HepG2 (cell line): ENCODE measurements around the gene ZBP1. TPM values are rescaled to one million over a fixed set of nuclear protein-coding genes. Genes with fewer than 3 reads are reported as not detected.

Experiments used
- CHCHD3 ChIP-seq: sonication (generic); formaldehyde crosslinking; IDR thresholded peaks from 2 replicates; pipeline ENCODE4 v1.8.0; 2022; ENCODE audit warnings: mild to moderate bottlenecking, missing genetic modification reagents, moderate library complexity
- FOXK2 ChIP-seq: fragments of 450-650 bp; IDR thresholded peaks from 2 replicates; pipeline ENCODE4 v1.6.1; 2016
- HNF4A ChIP-seq: sonication (generic); formaldehyde crosslinking; IDR thresholded peaks from 2 replicates; pipeline ENCODE4 v1.4.0; 2020; ENCODE audit warnings: missing genetic modification reagents
- MAF1 ChIP-seq: sonication (generic); formaldehyde crosslinking; IDR thresholded peaks from 2 replicates; pipeline ENCODE4 v1.5.0; 2020; ENCODE audit warnings: missing genetic modification reagents, borderline replicate concordance
- NFATC3 ChIP-seq: sonication (generic); formaldehyde crosslinking; IDR thresholded peaks from 2 replicates; pipeline ENCODE4 v1.5.1; 2020; ENCODE audit warnings: mild to moderate bottlenecking, missing genetic modification reagents
- NFE2 ChIP-seq: sonication (generic); formaldehyde crosslinking; IDR thresholded peaks from 2 replicates; pipeline ENCODE4 v1.4.0; 2020; ENCODE audit warnings: missing genetic modification reagents
- POLR2AphosphoS2 ChIP-seq: IDR thresholded peaks from 2 replicates; pipeline ENCODE4 v1.6.1; 2011; ENCODE audit warnings: low read depth, low read length, improper control_type of control experiment
- PRMT3 ChIP-seq: sonication (generic); formaldehyde crosslinking; IDR thresholded peaks from 2 replicates; pipeline ENCODE4 v1.8.1; 2022; ENCODE audit warnings: low read depth, mild to moderate bottlenecking, moderate library complexity, missing genetic modification reagents, borderline replicate concordance
- RFXANK ChIP-seq: IDR thresholded peaks from 2 replicates; pipeline ENCODE4 v1.6.1; 2016
- SETDB1 ChIP-seq: sonication (generic); formaldehyde crosslinking; IDR thresholded peaks from 2 replicates; pipeline ENCODE4 v1.5.1; 2020; ENCODE audit warnings: missing genetic modification reagents, mild to moderate bottlenecking, borderline replicate concordance
- SOX5 ChIP-seq: IDR thresholded peaks from 2 replicates; pipeline ENCODE4 v1.6.1; 2016; ENCODE audit warnings: borderline replicate concordance
- TBL1XR1 ChIP-seq: fragments of 150-350 bp; IDR thresholded peaks from 2 replicates; pipeline ENCODE4 v1.6.1; 2014; ENCODE audit warnings: borderline replicate concordance, low read length; ENCODE audit not compliant: partially characterized antibody
- TOE1 ChIP-seq: sonication (generic); formaldehyde crosslinking; IDR thresholded peaks from 2 replicates; pipeline ENCODE4 v1.4.0; 2020; ENCODE audit warnings: mild to moderate bottlenecking, missing genetic modification reagents
- ZBTB2 ChIP-seq: sonication (generic); formaldehyde crosslinking; IDR thresholded peaks from 2 replicates; pipeline ENCODE4 v1.8.0; 2022; ENCODE audit warnings: low read depth, missing genetic modification reagents
- ZMYM4 ChIP-seq: sonication (generic); formaldehyde crosslinking; IDR thresholded peaks from 2 replicates; pipeline ENCODE4 v1.8.1; 2023; ENCODE audit warnings: mild to moderate bottlenecking, missing genetic modification reagents
- ZNF280B ChIP-seq: sonication (generic); formaldehyde crosslinking; IDR thresholded peaks from 2 replicates; pipeline ENCODE4 v1.5.0; 2020; ENCODE audit warnings: missing genetic modification reagents, mild to moderate bottlenecking, borderline replicate concordance
- ZNF296 ChIP-seq: sonication (generic); formaldehyde crosslinking; conservative IDR thresholded peaks from 2 replicates; pipeline ENCODE4 v1.5.0; 2020; ENCODE audit warnings: mild to moderate bottlenecking, missing genetic modification reagents
- ZNF430 ChIP-seq: sonication (generic); formaldehyde crosslinking; IDR thresholded peaks from 2 replicates; pipeline ENCODE4 v1.9.0; 2021; ENCODE audit warnings: mild to moderate bottlenecking, missing genetic modification reagents
- ZNF446 ChIP-seq: sonication (generic); formaldehyde crosslinking; IDR thresholded peaks from 2 replicates; pipeline ENCODE4 v1.5.0; 2020; ENCODE audit warnings: mild to moderate bottlenecking, missing genetic modification reagents
- ZNF720 ChIP-seq: sonication (generic); formaldehyde crosslinking; IDR thresholded peaks from 2 replicates; pipeline ENCODE4 v1.4.0; 2020; ENCODE audit warnings: missing genetic modification reagents
- ZNF737 ChIP-seq: sonication (generic); formaldehyde crosslinking; IDR thresholded peaks from 2 replicates; pipeline ENCODE4 v1.5.0; 2020; ENCODE audit warnings: missing genetic modification reagents, mild to moderate bottlenecking, borderline replicate concordance
- ZNF772 ChIP-seq: sonication (generic); formaldehyde crosslinking; IDR thresholded peaks from 2 replicates; pipeline ENCODE4 v1.5.0; 2020; ENCODE audit warnings: mild to moderate bottlenecking, missing genetic modification reagents
- ZNF784 ChIP-seq: sonication (generic); formaldehyde crosslinking; IDR thresholded peaks from 2 replicates; pipeline ENCODE4 v1.5.1; 2020; ENCODE audit warnings: missing genetic modification reagents, mild to moderate bottlenecking, borderline replicate concordance
- polyA plus RNA-seq, 8 experiments: library from polyadenylated mRNA; depleted of rRNA in 3 of 8; stranded (reverse) in 7 of 8; unstranded in 1 of 8; fragments of >200 nt; fragmentation: Illumina TruSeq in 4 of 8; extraction: Trizol in 4 of 8; gene quantifications; 2 replicates each; pipeline versions ENCODE4 v1.2.1 to v1.2.3, GENCODE V29; 2011 to 2016; ENCODE audit warnings: low read depth in 4 of 8, missing spikeins in 1 of 8, mixed read lengths in 1 of 8; ENCODE audit not compliant: insufficient read depth in 1 of 8
- total RNA-seq, 5 experiments: library from RNA; depleted of rRNA; stranded (reverse); fragments of >200 nt; fragmentation: Illumina TruSeq; extraction: Trizol; gene quantifications; 2 replicates each; pipeline ENCODE4 v1.2.3, GENCODE V29; 2016; ENCODE audit warnings: low read depth in 1 of 5
- TF ChIP-seq, protein P1 (sequence below): sonication (generic); formaldehyde crosslinking; IDR thresholded peaks from 2 replicates; pipeline ENCODE4 v1.8.1; 2023; ENCODE audit warnings: missing genetic modification reagents, mild to moderate bottlenecking, borderline replicate concordance
- TF ChIP-seq, protein P2 (sequence below): sonication (generic); formaldehyde crosslinking; IDR thresholded peaks from 2 replicates; pipeline ENCODE4 v1.5.1; 2020; ENCODE audit warnings: missing genetic modification reagents, mild to moderate bottlenecking, borderline replicate concordance

Gene ZBP1
- total and polyA plus RNA-seq, 2 of the 13 experiments (the other 11 are each of a cell fraction or from before 2014, with no cell fraction given), result not detected

DNA sequence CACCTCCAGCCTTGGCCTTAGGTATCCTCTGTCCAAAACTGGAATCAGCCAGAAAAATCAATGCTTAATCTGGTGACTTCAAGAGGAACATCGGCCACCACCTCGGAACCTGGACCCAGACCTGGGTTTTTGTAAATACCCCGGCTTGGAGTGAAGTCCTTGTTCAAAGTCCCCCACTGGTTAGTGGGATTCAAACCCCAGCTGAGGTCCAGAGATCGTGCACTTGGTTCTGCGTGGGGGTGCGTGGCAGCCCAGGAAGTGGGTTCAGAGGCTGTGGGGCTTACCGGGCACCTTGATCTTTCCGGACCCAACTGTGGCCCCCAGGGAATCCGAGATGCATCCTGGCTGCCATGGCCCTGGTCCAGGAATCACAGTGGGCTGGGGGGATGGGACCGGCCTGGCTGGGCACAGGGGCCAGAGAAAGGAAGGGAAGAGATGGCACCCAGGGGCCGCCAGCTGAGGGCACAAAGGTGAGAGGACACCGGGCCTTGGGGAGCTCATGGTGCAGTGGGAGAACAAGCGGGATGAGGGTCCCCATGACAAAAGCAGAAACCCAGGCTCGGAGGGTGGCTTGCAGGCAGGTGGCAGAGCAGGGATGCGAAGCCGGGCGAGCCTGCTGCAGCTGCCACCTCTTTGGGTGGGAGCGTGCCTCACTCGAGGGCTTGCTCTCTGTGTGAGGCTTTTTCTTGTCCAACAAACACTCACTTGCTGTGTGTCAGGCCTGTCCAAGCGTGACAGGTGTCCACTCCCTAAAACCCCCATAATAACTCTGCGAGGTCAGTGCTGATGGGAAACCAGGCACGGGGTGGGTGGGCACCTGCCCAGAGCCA lies 27.7 kb downstream of the ZBP1 start (continued):
- TF ChIP-seq ZNF280B (no peak; the same call in 1 of the 2 replicates), ZNF772 (CRISPR knock-in tag) (no peak), ZBTB2 (CRISPR knock-in tag) (no peak), SETDB1 (CRISPR knock-in tag) (no peak), ZNF784 (CRISPR knock-in tag) (peak; percentile 72; the same call in 1 of the 2 replicates), ZNF430 (CRISPR knock-in tag) (0 out of 2 replicates have a peak, but pooled peaks have one; percentile 42), PRMT3 (CRISPR knock-in tag) (no peak), ZNF296 (CRISPR knock-in tag) (no peak), ZNF720 (CRISPR knock-in tag) (no peak), HNF4A (CRISPR knock-in tag) (peak; percentile 87), ZNF446 (CRISPR knock-in tag) (no peak), ZMYM4 (CRISPR knock-in tag) (peak; percentile 51; the same call in 1 of the 2 replicates), MAF1 (CRISPR knock-in tag) (no peak), TOE1 (CRISPR knock-in tag) (no peak), SOX5 (no peak), TBL1XR1 (no peak), RFXANK (CRISPR knock-in tag) (no peak), ZNF737 (CRISPR knock-in tag) (peak; percentile 82; the same call in 1 of the 2 replicates), NFE2 (CRISPR knock-in tag) (no peak), CHCHD3 (no peak), NFATC3 (CRISPR knock-in tag) (no peak), POLR2AphosphoS2 (no peak), FOXK2 (no peak)
- TF ChIP-seq, protein P1, sequence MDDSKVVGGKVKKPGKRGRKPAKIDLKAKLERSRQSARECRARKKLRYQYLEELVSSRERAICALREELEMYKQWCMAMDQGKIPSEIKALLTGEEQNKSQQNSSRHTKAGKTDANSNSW (CRISPR knock-in tag), result no peak
- TF ChIP-seq, protein P2, sequence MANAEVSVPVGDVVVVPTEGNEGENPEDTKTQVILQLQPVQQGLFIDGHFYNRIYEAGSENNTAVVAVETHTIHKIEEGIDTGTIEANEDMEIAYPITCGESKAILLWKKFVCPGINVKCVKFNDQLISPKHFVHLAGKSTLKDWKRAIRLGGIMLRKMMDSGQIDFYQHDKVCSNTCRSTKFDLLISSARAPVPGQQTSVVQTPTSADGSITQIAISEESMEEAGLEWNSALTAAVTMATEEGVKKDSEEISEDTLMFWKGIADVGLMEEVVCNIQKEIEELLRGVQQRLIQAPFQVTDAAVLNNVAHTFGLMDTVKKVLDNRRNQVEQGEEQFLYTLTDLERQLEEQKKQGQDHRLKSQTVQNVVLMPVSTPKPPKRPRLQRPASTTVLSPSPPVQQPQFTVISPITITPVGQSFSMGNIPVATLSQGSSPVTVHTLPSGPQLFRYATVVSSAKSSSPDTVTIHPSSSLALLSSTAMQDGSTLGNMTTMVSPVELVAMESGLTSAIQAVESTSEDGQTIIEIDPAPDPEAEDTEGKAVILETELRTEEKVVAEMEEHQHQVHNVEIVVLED (CRISPR knock-in tag), result peak; percentile 54; the same call in 1 of the 2 replicates
